HepG2 (cell line): ENCODE measurements around the gene ZBED3. TPM values are rescaled to one million over a fixed set of nuclear protein-coding genes. Genes with fewer than 3 reads are reported as not detected.

ENCODE experiments used
- ATAC-seq: fragments of 200-7000 bp; cut with Tn5 transposase; 3 replicates; pipeline ENCODE4 v1.9.1; 2020; ENCODE audit warnings: mild to moderate bottlenecking, moderate library complexity
- BruUV-seq: library from RNA; stranded (reverse); fragments of 400-500 nt; replicated peaks from 2 replicates; lab custom pipeline; 2021; lab: Mats Ljungman, UMichigan
- CTCF ChIA-PET: fragments of 300-600 bp; formaldehyde crosslinking; extraction: SDS; loops from one replicate; lab custom pipeline; 2021; ENCODE audit warnings: low total read pairs, inconsistent platforms, low intra/inter-chr PET ratio; lab: Yijun Ruan, JAX
- POLR2A ChIA-PET: fragments of 350-600 bp; sonication (Branson Sonifier 250); formaldehyde crosslinking; loops from one replicate; lab custom pipeline; 2020; ENCODE audit warnings: antibody characterized with exemption, inconsistent platforms; lab: Yijun Ruan, JAX
- DNase-seq: peaks from one replicate; pipeline ENCODE4 v3.0.0-alpha.2; 2015; ENCODE audit warnings: low spot score
- FAIRE-seq: peaks from 3 replicates; lab custom pipeline; 2011; peaks lifted over from hg19 to GRCh38; lab: Jason Lieb, UNC
- H2AFZ ChIP-seq: one replicate; pipeline ENCODE4 v1.6.1; 2011; ENCODE audit warnings: low read length, inconsistent platforms
- H3K27ac ChIP-seq: fragments of 300-600 bp; 3 replicates; pipeline ENCODE4 v1.8.0; 2011; ENCODE audit warnings: mixed run types, mild to moderate bottlenecking, mixed read lengths, low read length, inconsistent platforms; ENCODE audit not compliant: insufficient read depth; ENCODE audit errors: extremely low read length
- H3K27me3 ChIP-seq, 2 experiments: fragments of 200-600 bp in 1 of 2; 2 replicates in 1 of 2; 3 replicates in 1 of 2; pipeline versions ENCODE4 v1.6.0 to v1.8.0; 2011; ENCODE audit warnings: low read length in 2 of 2, mild to moderate bottlenecking in 2 of 2, moderate library complexity in 2 of 2, inconsistent platforms in 1 of 2; ENCODE audit not compliant: insufficient read depth in 2 of 2, control insufficient read depth in 1 of 2
- H3K36me3 ChIP-seq, 2 experiments: fragments of 200-600 bp in 1 of 2; replicated peaks in 1 of 2; 2 replicates in 1 of 2; 3 replicates in 1 of 2; pipeline versions ENCODE4 v1.5.1 to v1.8.0; 2011; ENCODE audit warnings: low read length in 2 of 2, inconsistent platforms in 1 of 2; ENCODE audit not compliant: insufficient read depth in 2 of 2, control insufficient read depth in 1 of 2
- H3K4me1 ChIP-seq: 2 replicates; pipeline ENCODE4 v1.5.1; 2012; ENCODE audit warnings: low read length, inconsistent platforms; ENCODE audit not compliant: insufficient read depth
- H3K4me2 ChIP-seq: 2 replicates; pipeline ENCODE4 v1.6.0; 2011; ENCODE audit warnings: low read depth, low read length, inconsistent platforms
- H3K4me3 ChIP-seq, 3 experiments: fragments of 200-600 bp in 1 of 3; sonication (generic), shearing (Covaris generic) in 1 of 3; replicated peaks in 1 of 3; 2 replicates each; pipeline ENCODE4 v1.5.1; 2011 to 2016; ENCODE audit warnings: low read length in 3 of 3, inconsistent platforms in 2 of 3, low read depth in 2 of 3, mild to moderate bottlenecking in 2 of 3, control low read depth in 1 of 3, mixed read lengths in 1 of 3; ENCODE audit not compliant: insufficient read depth in 1 of 3
- H3K79me2 ChIP-seq: one replicate; pipeline ENCODE4 v1.6.1; 2011; ENCODE audit warnings: low read length, inconsistent platforms; ENCODE audit not compliant: insufficient read depth
- H3K9ac ChIP-seq: 2 replicates; pipeline ENCODE4 v1.6.0; 2011; ENCODE audit warnings: mild to moderate bottlenecking, low read depth, low read length, inconsistent platforms; ENCODE audit not compliant: insufficient read depth
- H3K9me3 ChIP-seq: 2 replicates; pipeline ENCODE4 v1.5.1; 2012; ENCODE audit warnings: mild to moderate bottlenecking, low read length
- H4K20me1 ChIP-seq: 2 replicates; pipeline ENCODE4 v1.6.0; 2011; ENCODE audit warnings: inconsistent platforms, mild to moderate bottlenecking, low read length, moderate library complexity; ENCODE audit not compliant: insufficient read depth
- CEBPG ChIP-seq: IDR thresholded peaks from 2 replicates; pipeline ENCODE4 v1.6.1; 2016
- NFIB ChIP-seq: sonication (generic); formaldehyde crosslinking; IDR thresholded peaks from 2 replicates; pipeline ENCODE4 v1.9.0; 2021; ENCODE audit warnings: missing genetic modification reagents, mild to moderate bottlenecking, borderline replicate concordance
- SMC3 ChIP-seq: IDR thresholded peaks from 2 replicates; pipeline ENCODE4 v1.6.1; 2011; ENCODE audit warnings: low read length, improper control_type of control experiment
- SSRP1 ChIP-seq: IDR thresholded peaks from 2 replicates; pipeline ENCODE4 v1.6.1; 2016; ENCODE audit warnings: control low read depth
- STAG1 ChIP-seq: sonication (generic); formaldehyde crosslinking; IDR thresholded peaks from 2 replicates; pipeline ENCODE4 v1.4.0; 2020; ENCODE audit warnings: missing genetic modification reagents
- ZBTB1 ChIP-seq: sonication (generic); formaldehyde crosslinking; IDR thresholded peaks from 2 replicates; pipeline ENCODE4 v1.4.0; 2020; ENCODE audit warnings: missing genetic modification reagents, borderline replicate concordance
- WGBS: methylation state at CpG from one replicate; pipeline ENCODE4 v1.1.6; 2017; ENCODE audit warnings: low lambda C conversion rate; 5-methylcytosine and 5-hydroxymethylcytosine counted together
- in situ Hi-C: cut with HindIII; loops from 2 replicates; pipeline ENCODE4 v1.10.0; 2017; ENCODE audit warnings: low pct_unique_long_range_greater_than_20kb; ENCODE audit not compliant: extremely low pct_ligation_motif_present
- intact Hi-C: fragments of 100-400 bp; cut with micrococcal nuclease; formaldehyde crosslinking; loops from one replicate; pipeline ENCODE4 v1.10.0; 2022; ENCODE audit not compliant: unreplicated experiment
- polyA plus RNA-seq, 8 experiments: library from polyadenylated mRNA; depleted of rRNA in 3 of 8; stranded (reverse) in 7 of 8; unstranded in 1 of 8; fragments of >200 nt; fragmentation: Illumina TruSeq in 4 of 8; extraction: Trizol in 4 of 8; gene quantifications; 2 replicates each; pipeline versions ENCODE4 v1.2.1 to v1.2.3, GENCODE V29; 2011 to 2016; ENCODE audit warnings: low read depth in 4 of 8, missing spikeins in 1 of 8, mixed read lengths in 1 of 8; ENCODE audit not compliant: insufficient read depth in 1 of 8
- total RNA-seq, 5 experiments: library from RNA; depleted of rRNA; stranded (reverse); fragments of >200 nt; fragmentation: Illumina TruSeq; extraction: Trizol; gene quantifications; 2 replicates each; pipeline ENCODE4 v1.2.3, GENCODE V29; 2016; ENCODE audit warnings: low read depth in 1 of 5
- TF ChIP-seq, protein P1 (sequence below): sonication (generic); formaldehyde crosslinking; IDR thresholded peaks from 2 replicates; pipeline ENCODE4 v1.5.0; 2020; ENCODE audit warnings: mild to moderate bottlenecking, missing genetic modification reagents, moderate library complexity

The ZBED3 gene
- total and polyA plus RNA-seq, 2 of the 13 experiments (the other 11 are each of a cell fraction or from before 2014, with no cell fraction given) = 2.3 to 8.1 TPM

DNA sequence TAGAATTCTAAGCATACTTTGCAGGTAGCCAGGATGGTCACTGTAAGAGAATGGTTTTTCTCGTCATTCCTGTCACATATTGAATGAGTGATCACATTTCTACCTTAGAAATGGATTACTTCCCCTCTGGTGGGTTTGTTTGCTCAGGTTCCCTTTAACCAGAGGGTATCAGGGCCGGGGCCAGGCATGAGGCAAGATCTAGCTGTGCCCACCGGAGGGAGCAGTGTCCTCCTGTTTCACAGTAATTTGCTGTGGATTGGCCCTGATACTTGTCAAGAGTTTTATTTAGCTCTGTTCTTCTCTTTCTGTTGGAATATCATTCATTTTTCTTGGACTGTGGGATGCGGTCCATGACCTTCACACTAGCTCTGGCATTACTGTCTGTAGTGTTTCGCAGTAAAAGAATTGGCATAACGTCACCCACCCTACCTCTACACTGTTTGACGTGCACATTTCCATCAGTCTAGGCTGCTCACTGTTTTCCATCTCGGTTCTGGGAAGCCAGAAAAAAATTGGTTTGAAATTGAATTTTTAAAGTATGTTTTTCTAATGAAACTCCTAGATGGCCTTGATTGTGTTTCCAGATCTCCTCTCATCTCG, 42.4 kb upstream of the ZBED3 start:
- Histone ChIP-seq H4K20me1 (no peaks in the 10 kb centered on the region), H3K4me3 (no peak overlapping the region), H3K27ac (no peak overlapping the region), H3K36me3 (no peaks in the 10 kb centered on the region), H3K27me3 (no peaks in the 10 kb centered on the region), H3K4me1 (no peaks in the 10 kb centered on the region), H3K9ac (no peak overlapping the region), H3K79me2 (no peaks in the 10 kb centered on the region), H2AFZ (no peak overlapping the region), H3K4me2 (no peak overlapping the region), H3K9me3 (no peaks in the 10 kb centered on the region)
- no TSS peak for BruUV-seq
- ATAC-seq (peak; percentile 87), FAIRE-seq (peak; percentile 39), DNase-seq (peak; percentile 21)
- CTCF ChIA-PET = interaction anchor here (0.7 kb wide), 1 partner anchor 262 kb away, joined by 3 read pairs; no protein-coding TSS in a partner anchor
- in situ Hi-C loops (no loop called here), intact Hi-C loops (no loop called here)
- WGBS = 81% methylated on average over 9 of the region's 9 CpGs
- POLR2A ChIA-PET = no interaction called here
- TF ChIP-seq ZBTB1 (CRISPR knock-in tag) (no peak), SMC3 (peak; percentile 34; the same call in 1 of the 2 replicates), SSRP1 (CRISPR knock-in tag) (no peak), STAG1 (CRISPR knock-in tag) (peak; percentile 48), CEBPG (CRISPR knock-in tag) (peak; percentile 27; the same call in 1 of the 2 replicates), NFIB (CRISPR knock-in tag) (no peak)
- TF ChIP-seq, protein P1, sequence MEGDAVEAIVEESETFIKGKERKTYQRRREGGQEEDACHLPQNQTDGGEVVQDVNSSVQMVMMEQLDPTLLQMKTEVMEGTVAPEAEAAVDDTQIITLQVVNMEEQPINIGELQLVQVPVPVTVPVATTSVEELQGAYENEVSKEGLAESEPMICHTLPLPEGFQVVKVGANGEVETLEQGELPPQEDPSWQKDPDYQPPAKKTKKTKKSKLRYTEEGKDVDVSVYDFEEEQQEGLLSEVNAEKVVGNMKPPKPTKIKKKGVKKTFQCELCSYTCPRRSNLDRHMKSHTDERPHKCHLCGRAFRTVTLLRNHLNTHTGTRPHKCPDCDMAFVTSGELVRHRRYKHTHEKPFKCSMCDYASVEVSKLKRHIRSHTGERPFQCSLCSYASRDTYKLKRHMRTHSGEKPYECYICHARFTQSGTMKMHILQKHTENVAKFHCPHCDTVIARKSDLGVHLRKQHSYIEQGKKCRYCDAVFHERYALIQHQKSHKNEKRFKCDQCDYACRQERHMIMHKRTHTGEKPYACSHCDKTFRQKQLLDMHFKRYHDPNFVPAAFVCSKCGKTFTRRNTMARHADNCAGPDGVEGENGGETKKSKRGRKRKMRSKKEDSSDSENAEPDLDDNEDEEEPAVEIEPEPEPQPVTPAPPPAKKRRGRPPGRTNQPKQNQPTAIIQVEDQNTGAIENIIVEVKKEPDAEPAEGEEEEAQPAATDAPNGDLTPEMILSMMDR = peak; percentile 48
